Hepatocyte (in vitro differentiated cells): ENCODE measurements around the gene SCGB3A1. TPM values are rescaled to one million over a fixed set of nuclear protein-coding genes. Genes with fewer than 3 reads are reported as not detected.

Experiments used
- DNase-seq: peaks from one replicate; pipeline ENCODE4 v3.0.0-alpha.2; 2016; ENCODE audit warnings: low spot score
- H2AFZ ChIP-seq: fragments of 200-600 bp; sonication (generic); 2 replicates; pipeline ENCODE4 v1.6.0; 2016; ENCODE audit warnings: antibody characterized with exemption, mild to moderate bottlenecking
- H3K27ac ChIP-seq: fragments of 200-600 bp; sonication (generic); 2 replicates; pipeline ENCODE4 v1.5.1; 2016; ENCODE audit warnings: mild to moderate bottlenecking
- H3K27me3 ChIP-seq: fragments of 200-600 bp; sonication (generic); 2 replicates; pipeline ENCODE4 v1.6.1; 2016
- H3K36me3 ChIP-seq: fragments of 200-600 bp; sonication (generic); replicated peaks from 2 replicates; pipeline ENCODE4 v1.5.1; 2016; ENCODE audit warnings: low read depth; ENCODE audit not compliant: insufficient read depth
- H3K4me1 ChIP-seq: fragments of 200-600 bp; sonication (generic); 2 replicates; pipeline ENCODE4 v1.5.1; 2016; ENCODE audit warnings: mild to moderate bottlenecking, moderate library complexity; ENCODE audit not compliant: insufficient read depth
- H3K4me2 ChIP-seq: fragments of 200-600 bp; sonication (generic); 2 replicates; pipeline ENCODE4 v1.6.0; 2016
- H3K4me3 ChIP-seq: fragments of 200-600 bp; sonication (generic); 2 replicates; pipeline ENCODE4 v1.5.1; 2016; ENCODE audit warnings: mild to moderate bottlenecking
- H3K79me2 ChIP-seq: fragments of 200-600 bp; sonication (generic); 2 replicates; pipeline ENCODE4 v1.6.0; 2017; ENCODE audit warnings: mild to moderate bottlenecking
- H3K9me2 ChIP-seq: fragments of 200-600 bp; sonication (generic); replicated peaks from 2 replicates; pipeline ENCODE4 v1.6.0; 2017; ENCODE audit warnings: mild to moderate bottlenecking; ENCODE audit not compliant: insufficient read depth
- H3K9me3 ChIP-seq: fragments of 200-600 bp; sonication (generic); 2 replicates; pipeline ENCODE4 v1.5.1; 2016; ENCODE audit warnings: low read depth, mild to moderate bottlenecking
- H4K20me1 ChIP-seq: fragments of 200-600 bp; sonication (generic); 2 replicates; pipeline ENCODE4 v1.6.0; 2016; ENCODE audit warnings: mild to moderate bottlenecking; ENCODE audit not compliant: insufficient read depth, poor library complexity, severe bottlenecking
- EZH2 ChIP-seq: fragments of 200-600 bp; sonication (generic); IDR thresholded peaks from 2 replicates; pipeline ENCODE4 v1.6.1; 2016; ENCODE audit warnings: antibody characterized with exemption, mild to moderate bottlenecking, borderline replicate concordance
- EZH2phosphoT487 ChIP-seq: fragments of 200-600 bp; sonication (generic); IDR thresholded peaks from one replicate; pipeline ENCODE4 v1.6.1; 2018; ENCODE audit warnings: antibody characterized with exemption, mild to moderate bottlenecking, low read depth, moderate library complexity; ENCODE audit not compliant: unreplicated experiment, severe bottlenecking
- WGBS: methylation state at CpG from one replicate; pipeline ENCODE4 v1.1.6; 2016; ENCODE audit warnings: low lambda C conversion rate; ENCODE audit errors: missing lambda C conversion rate; 5-methylcytosine and 5-hydroxymethylcytosine counted together
- polyA plus RNA-seq: library from polyadenylated mRNA; unstranded; fragments of >200 nt; fragmentation: Nextera tagmentation; extraction: Ambion mirVana; gene quantifications from 2 replicates; pipeline ENCODE4 v1.2.1, GENCODE V29; 2016
- total RNA-seq: library from RNA; depleted of rRNA; stranded (reverse); fragments of >200 nt; gene quantifications from 2 replicates; pipeline ENCODE4 v1.2.3, GENCODE V29; 2014
- TF ChIP-seq, protein P1 (sequence below): fragments of 200-600 bp; sonication (generic); IDR thresholded peaks from 2 replicates; pipeline ENCODE4 v1.5.1; 2016; ENCODE audit warnings: antibody characterized with exemption, mild to moderate bottlenecking; ENCODE audit not compliant: poor library complexity

Gene SCGB3A1
- total and polyA plus RNA-seq, 2 experiments from 2014 or later: not detected

DNA sequence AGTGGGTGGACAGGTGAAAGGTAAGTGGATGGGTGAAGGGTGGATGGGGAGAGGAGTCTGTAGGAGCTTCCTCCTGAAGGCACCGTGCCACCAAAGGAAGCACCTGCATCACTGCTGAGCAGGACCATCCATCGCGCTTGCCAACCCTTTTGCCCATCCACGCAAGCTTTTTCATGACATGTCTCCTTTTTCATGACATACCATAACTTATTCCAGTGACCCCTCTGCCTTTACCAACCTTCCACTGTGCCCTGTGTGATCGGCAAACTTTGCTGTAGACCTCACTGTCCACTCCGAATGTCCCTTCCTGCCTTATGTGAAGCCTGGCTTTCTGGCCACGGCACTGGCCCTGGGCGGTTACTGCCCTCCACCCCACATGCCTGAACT is 44.7 kb upstream of the SCGB3A1 start:
- Histone ChIP-seq H3K36me3 (no peaks in the 10 kb centered on the region), H3K4me2 (no peak overlapping the region), H4K20me1 (no peaks in the 10 kb centered on the region), H3K27me3 (no peaks in the 10 kb centered on the region), H3K9me2 (no peaks in the 10 kb centered on the region), H3K27ac (no peak overlapping the region), H2AFZ (no peak overlapping the region), H3K4me3 (no peak overlapping the region), H3K9me3 (no peaks in the 10 kb centered on the region), H3K79me2 (no peaks in the 10 kb centered on the region), H3K4me1 (no peaks in the 10 kb centered on the region)
- WGBS: 92% methylated on average over 8 of the region's 8 CpGs
- TF ChIP-seq EZH2phosphoT487 (no peak), EZH2 (no peak)
- TF ChIP-seq, protein P1, sequence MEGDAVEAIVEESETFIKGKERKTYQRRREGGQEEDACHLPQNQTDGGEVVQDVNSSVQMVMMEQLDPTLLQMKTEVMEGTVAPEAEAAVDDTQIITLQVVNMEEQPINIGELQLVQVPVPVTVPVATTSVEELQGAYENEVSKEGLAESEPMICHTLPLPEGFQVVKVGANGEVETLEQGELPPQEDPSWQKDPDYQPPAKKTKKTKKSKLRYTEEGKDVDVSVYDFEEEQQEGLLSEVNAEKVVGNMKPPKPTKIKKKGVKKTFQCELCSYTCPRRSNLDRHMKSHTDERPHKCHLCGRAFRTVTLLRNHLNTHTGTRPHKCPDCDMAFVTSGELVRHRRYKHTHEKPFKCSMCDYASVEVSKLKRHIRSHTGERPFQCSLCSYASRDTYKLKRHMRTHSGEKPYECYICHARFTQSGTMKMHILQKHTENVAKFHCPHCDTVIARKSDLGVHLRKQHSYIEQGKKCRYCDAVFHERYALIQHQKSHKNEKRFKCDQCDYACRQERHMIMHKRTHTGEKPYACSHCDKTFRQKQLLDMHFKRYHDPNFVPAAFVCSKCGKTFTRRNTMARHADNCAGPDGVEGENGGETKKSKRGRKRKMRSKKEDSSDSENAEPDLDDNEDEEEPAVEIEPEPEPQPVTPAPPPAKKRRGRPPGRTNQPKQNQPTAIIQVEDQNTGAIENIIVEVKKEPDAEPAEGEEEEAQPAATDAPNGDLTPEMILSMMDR: no peak
- no peak for DNase-seq

DNA sequence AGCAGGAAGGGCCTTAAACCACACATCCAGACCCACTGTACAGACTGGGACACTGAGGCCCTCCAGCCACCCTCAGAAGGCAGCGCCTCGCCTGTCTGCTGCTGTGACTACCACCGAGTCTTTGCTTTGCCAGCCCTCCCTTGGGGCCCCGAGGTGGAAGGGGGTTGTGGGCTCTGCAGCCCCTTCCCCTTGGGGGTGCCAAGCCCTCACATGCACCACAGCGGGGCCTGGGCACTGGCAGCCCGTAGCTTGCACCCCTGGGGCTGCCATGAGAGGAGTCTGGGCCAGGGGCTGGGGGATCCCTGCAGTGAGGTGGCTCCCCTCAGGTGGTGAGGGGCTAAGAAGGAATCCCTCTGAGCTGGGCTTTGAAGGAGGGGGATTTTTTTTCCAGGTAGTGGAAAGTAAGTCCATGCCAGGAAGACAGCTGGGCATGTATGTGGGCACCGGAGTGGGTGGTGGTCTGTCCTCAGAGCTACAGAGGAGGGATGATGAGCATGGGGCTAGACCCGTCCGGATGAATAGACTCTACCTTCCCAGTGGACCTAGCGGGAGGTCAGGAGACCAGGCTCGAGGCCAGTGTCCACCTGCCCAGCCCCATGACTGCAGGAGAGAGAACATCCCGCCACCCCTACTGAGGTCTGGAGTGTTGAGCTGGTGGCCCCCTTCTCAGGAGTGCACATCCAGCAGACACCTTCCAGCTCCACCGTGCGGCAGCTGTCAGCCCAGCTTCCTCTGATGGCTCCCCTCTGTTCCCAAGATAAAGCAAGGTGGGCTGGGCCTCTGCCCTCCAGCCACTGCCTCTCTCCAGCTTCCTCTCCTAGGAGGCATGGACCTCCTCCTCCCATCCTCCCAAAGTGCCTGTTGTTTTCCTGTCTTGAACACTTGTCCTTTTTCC is 42.2 kb upstream of the SCGB3A1 start:
- 83% methylated on average over 14 of the region's 14 CpGs for WGBS
- Histone ChIP-seq H3K36me3 (no peaks in the 10 kb centered on the region), H4K20me1 (no peaks in the 10 kb centered on the region), H3K4me3 (no peak overlapping the region), H3K27ac (no peak overlapping the region), H3K4me2 (no peak overlapping the region), H3K9me2 (no peaks in the 10 kb centered on the region), H3K79me2 (no peaks in the 10 kb centered on the region), H3K4me1 (no peaks in the 10 kb centered on the region), H3K9me3 (no peaks in the 10 kb centered on the region), H2AFZ (no peak overlapping the region), H3K27me3 (no peaks in the 10 kb centered on the region)
- DNase-seq: no peak
- TF ChIP-seq, protein P1: no peak
- TF ChIP-seq EZH2: no peak
- no peak for TF ChIP-seq EZH2phosphoT487

- Histone ChIP-seq H3K4me3 (no peak overlapping the region), H3K4me1 (no peaks in the 10 kb centered on the region), H3K36me3 (no peaks in the 10 kb centered on the region), H3K27me3 (no peaks in the 10 kb centered on the region), H3K9me2 (no peaks in the 10 kb centered on the region), H3K27ac (no peak overlapping the region), H3K4me2 (no peak overlapping the region), H3K9me3 (no peaks in the 10 kb centered on the region), H4K20me1 (no peaks in the 10 kb centered on the region), H3K79me2 (no peaks in the 10 kb centered on the region), H2AFZ (no peak overlapping the region)
- WGBS: 86% methylated on average over 8 of the region's 10 CpGs
- no peak for DNase-seq
- TF ChIP-seq EZH2phosphoT487 (no peak), EZH2 (no peak)
- TF ChIP-seq, protein P1: no peak
These were observed 41.5 kb upstream of the SCGB3A1 start for GRCh38 chr5:180632768-180633167.
